ENCODE results near the gene PPP1R18. TPM values are rescaled to one million over a fixed set of nuclear protein-coding genes. Genes with fewer than 3 reads are reported as not detected.

Gene PPP1R18
- total RNA-seq, 2 experiments from 2014 or later = 30.9 to 31.6 TPM

DNA sequence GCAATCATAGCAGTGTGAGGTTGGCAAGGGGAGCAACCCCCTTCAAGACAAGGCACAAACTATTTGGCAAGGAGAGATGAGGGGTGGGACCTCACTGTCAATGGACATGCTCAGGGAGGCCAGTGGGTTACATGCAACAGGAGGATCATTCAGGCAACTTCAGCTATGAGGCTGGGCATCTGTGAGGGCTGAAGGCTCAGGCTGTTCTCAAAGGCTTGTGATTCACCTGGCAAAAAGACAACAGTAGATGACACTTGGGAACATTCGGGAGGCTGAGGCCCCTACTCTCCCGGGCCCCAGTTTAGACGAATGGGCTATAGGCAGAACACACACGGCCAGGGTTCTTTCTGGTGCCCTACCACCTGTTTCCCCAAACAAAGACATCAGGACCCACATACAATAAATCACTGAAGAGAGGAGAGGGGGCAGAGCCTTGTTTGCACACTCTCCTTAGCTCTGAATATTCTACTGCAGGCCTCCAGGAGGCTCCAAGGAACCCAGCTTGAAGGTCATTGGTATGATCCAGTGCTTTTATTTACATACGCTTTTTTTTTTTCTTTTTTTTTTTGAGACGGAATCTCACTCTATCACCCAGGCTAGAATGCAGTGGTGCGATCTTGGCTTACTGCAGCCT lies 41.6 kb upstream of the PPP1R18 start:
- ChIA-PET CTCF (interaction anchor here (0.7 to 20.2 kb wide), 2 partner anchors 49 to 82 kb away, joined by 3 to 526 read pairs; partner anchors contain the start of gene DHX16), POLR2A (interaction anchor here (0.6 to 0.8 kb wide), 6 partner anchors 14 to 883 kb away, joined by 3 to 5 read pairs (median 3); partner anchors contain the start of gene FLOT1)
- Histone ChIP-seq H3K9me3 (ENCODE audit: control insufficient read depth in 1 of 2, insufficient read depth in 1 of 2, low read length in 2 of 2) (no peaks in the 10 kb centered on the region), H3K4me1 (ENCODE audit: insufficient read depth, low read length) (peaks cover 46% of the 10 kb centered on the region), H3K27me3 (ENCODE audit: control insufficient read depth in 1 of 2, insufficient read depth in 2 of 2, low read length in 2 of 2) (no peaks in the 10 kb centered on the region), H3K4me3 (ENCODE audit: low read length) (no peak overlapping the region), H3K36me3 (ENCODE audit: insufficient read depth, low read length) (peaks cover 79% of the 10 kb centered on the region), H3K27ac (ENCODE audit: low read depth in 1 of 2, low read length in 2 of 2) (peak overlapping the region in 1 of 2 donors; percentile 29)
- intact Hi-C loops (cut with DNase I, micrococcal nuclease) = no loop called here
- Mint-ChIP-seq H3K36me3 (ENCODE audit: low read depth) (peaks cover 78% of the 10 kb centered on the region), H3K9me3 (no peaks in the 10 kb centered on the region), H3K4me1 (ENCODE audit: low read depth) (peaks cover 59% of the 10 kb centered on the region), H3K4me3 (no peak overlapping the region), H3K27ac (peak overlapping the region; percentile 75), H3K27me3 (no peaks in the 10 kb centered on the region)
- TF ChIP-seq, protein P1, sequence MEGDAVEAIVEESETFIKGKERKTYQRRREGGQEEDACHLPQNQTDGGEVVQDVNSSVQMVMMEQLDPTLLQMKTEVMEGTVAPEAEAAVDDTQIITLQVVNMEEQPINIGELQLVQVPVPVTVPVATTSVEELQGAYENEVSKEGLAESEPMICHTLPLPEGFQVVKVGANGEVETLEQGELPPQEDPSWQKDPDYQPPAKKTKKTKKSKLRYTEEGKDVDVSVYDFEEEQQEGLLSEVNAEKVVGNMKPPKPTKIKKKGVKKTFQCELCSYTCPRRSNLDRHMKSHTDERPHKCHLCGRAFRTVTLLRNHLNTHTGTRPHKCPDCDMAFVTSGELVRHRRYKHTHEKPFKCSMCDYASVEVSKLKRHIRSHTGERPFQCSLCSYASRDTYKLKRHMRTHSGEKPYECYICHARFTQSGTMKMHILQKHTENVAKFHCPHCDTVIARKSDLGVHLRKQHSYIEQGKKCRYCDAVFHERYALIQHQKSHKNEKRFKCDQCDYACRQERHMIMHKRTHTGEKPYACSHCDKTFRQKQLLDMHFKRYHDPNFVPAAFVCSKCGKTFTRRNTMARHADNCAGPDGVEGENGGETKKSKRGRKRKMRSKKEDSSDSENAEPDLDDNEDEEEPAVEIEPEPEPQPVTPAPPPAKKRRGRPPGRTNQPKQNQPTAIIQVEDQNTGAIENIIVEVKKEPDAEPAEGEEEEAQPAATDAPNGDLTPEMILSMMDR (IDR thresholded peaks at IDR 0.05) = no peak
- DNase-seq (no peak), ATAC-seq (ENCODE audit: poor library complexity) (no peak)

DNA sequence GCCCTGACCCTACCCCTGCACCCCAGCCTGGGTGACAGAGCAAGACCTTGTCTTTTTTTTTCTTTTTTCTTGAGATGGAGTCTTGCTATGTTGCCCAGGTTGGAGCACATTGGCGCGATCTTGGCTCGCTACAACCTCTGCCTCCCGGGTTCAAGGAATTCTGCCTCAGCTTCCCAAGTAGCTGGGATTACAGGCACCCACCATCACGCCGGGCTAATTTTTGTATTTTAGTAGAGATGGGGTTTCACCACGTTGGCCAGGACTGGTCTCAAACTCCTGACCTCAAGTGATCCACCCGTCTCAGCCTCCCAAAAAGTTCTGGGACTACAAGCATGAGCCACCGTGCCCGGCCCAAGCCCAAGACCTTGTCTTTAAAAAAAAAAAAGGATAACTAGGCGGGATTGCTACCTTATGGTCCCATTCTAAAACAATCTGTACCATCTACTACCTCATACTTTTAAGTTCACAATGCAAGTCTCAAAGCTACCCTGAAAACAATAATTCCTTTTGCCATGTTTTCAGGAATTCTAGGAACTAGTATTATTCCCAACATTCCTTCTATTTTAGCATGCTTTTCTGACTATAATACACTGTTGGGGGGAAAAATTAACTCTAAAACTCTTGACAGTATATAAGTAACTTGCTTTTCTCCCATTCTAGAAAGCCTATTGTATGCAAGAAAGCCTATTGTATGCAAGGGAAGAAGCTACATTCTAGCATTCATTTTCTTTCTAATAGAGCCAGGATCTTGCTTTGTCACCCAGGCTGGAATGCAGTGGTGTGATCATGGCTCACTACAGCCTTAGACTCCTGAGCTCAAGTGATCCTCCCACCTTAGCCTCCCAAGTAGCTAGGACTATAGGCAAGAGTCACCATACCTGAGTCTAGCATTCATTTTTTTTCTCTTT lies 40.3 kb upstream of the PPP1R18 start:
- TF ChIP-seq, protein P1 (IDR thresholded peaks at IDR 0.05) = no peak
- peaks cover 78% of the 10 kb centered on the region for H3K36me3 ChIP-seq (ENCODE audit: insufficient read depth, low read length)
- ChIA-PET POLR2A (interaction anchor here (0.6 to 11.0 kb wide), 6 partner anchors 9 to 156 kb away, joined by 3 to 381 read pairs (median 4); partner anchors contain the start of genes ABCF1 and MDC1), CTCF (interaction anchor here (1.9 to 20.2 kb wide), 2 partner anchors 48 to 273 kb away, joined by 4 to 526 read pairs; partner anchors contain the start of gene DHX16)
- DNase-seq (no peak), ATAC-seq (ENCODE audit: poor library complexity) (no peak)
- Mint-ChIP-seq H3K27me3 (no peaks in the 10 kb centered on the region), H3K9me3 (no peaks in the 10 kb centered on the region), H3K36me3 (ENCODE audit: low read depth) (peaks cover 78% of the 10 kb centered on the region), H3K27ac (peak overlapping the region; percentile 75), H3K4me1 (ENCODE audit: low read depth) (peaks cover 66% of the 10 kb centered on the region), H3K4me3 (no peak overlapping the region)
- no peaks in the 10 kb centered on the region for H3K27me3 ChIP-seq (ENCODE audit: control insufficient read depth in 1 of 2, insufficient read depth in 2 of 2, low read length in 2 of 2)
- peak overlapping the region in 1 of 2 donors; percentile 46 for H3K27ac ChIP-seq (ENCODE audit: low read depth in 1 of 2, low read length in 2 of 2)
- H3K9me3 ChIP-seq (ENCODE audit: control insufficient read depth in 1 of 2, insufficient read depth in 1 of 2, low read length in 2 of 2) = no peaks in the 10 kb centered on the region
- H3K4me1 ChIP-seq (ENCODE audit: insufficient read depth, low read length) = peaks cover 58% of the 10 kb centered on the region
- no peak overlapping the region for H3K4me3 ChIP-seq (ENCODE audit: low read length)
- intact Hi-C loops (cut with DNase I, micrococcal nuclease) = no loop called here

DNA sequence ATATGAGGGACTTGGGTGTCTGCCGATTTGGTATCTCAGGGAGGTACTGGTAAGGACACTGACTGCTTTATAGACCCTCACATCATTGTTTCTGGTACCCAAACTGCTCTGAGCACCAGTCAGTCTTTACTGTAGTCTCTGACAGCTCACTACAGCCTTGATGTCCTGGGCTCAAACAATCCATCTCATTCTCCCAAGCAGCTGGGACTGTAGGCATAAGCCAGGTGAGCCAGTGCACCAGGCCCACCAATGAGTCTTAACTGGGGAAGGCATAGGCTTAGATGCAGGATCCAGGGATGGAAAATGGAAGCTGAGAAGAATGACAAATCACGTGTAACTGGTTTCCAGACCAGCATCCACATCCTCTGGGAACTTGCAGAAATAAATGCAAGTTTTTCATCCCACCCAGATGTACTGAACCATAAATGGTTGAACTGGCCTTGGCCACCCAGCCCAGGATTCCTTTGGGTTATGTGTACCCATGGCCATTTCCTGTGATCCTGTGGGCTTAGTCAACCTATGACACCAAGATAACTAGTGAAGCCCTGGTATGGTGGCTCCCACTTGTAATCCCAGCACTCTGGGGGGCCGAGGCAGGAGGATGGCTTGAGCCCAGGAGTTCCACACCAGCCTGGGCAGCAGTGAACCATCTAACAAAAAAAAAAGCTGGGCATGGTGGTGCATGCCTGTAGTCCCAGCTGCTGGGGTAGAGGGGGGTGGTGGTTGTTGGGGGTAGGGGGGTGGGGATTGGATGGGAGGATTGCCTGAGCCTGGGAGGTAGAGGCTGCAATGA lies 39.5 kb upstream of the PPP1R18 start:
- POLR2A ChIA-PET = interaction anchor here (1.2 to 11.0 kb wide), 4 partner anchors 8 to 155 kb away, joined by 3 to 381 read pairs (median 30); partner anchors contain the start of genes ABCF1 and MDC1
- no peak overlapping the region for H3K4me3 ChIP-seq (ENCODE audit: low read length)
- DNase-seq (no peak), ATAC-seq (ENCODE audit: poor library complexity) (no peak)
- Mint-ChIP-seq H3K4me3 (peak overlapping the region; percentile 20), H3K9me3 (no peaks in the 10 kb centered on the region), H3K4me1 (ENCODE audit: low read depth) (peaks cover 67% of the 10 kb centered on the region), H3K27me3 (no peaks in the 10 kb centered on the region), H3K27ac (peak overlapping the region; percentile 95), H3K36me3 (ENCODE audit: low read depth) (peaks cover 83% of the 10 kb centered on the region)
- no peaks in the 10 kb centered on the region for H3K9me3 ChIP-seq (ENCODE audit: control insufficient read depth in 1 of 2, insufficient read depth in 1 of 2, low read length in 2 of 2)
- intact Hi-C loops (cut with DNase I, micrococcal nuclease) = no loop called here
- H3K27ac ChIP-seq (ENCODE audit: low read depth in 1 of 2, low read length in 2 of 2) = peak overlapping the region in 1 of 2 donors; percentile 5
- H3K4me1 ChIP-seq (ENCODE audit: insufficient read depth, low read length) = peaks cover 55% of the 10 kb centered on the region
- peaks cover 76% of the 10 kb centered on the region for H3K36me3 ChIP-seq (ENCODE audit: insufficient read depth, low read length)
- CTCF ChIA-PET = interaction anchor here (1.9 to 20.2 kb wide), 2 partner anchors 47 to 272 kb away, joined by 4 to 526 read pairs; partner anchors contain the start of gene DHX16
- no peaks in the 10 kb centered on the region for H3K27me3 ChIP-seq (ENCODE audit: control insufficient read depth in 1 of 2, insufficient read depth in 2 of 2, low read length in 2 of 2)
- TF ChIP-seq, protein P1 (IDR thresholded peaks at IDR 0.05) = no peak
